Upper lobe of left lung (tissue), 4 donors: ENCODE measurements around the gene TTC39C.

ENCODE experiments used
- POLR2A ChIP-seq, 4 donors: fragments of 450-650 bp; IDR thresholded peaks; one replicate each; pipeline ENCODE4 v1.5.1; 2016 to 2017; ENCODE audit warnings: antibody characterized with exemption in 4 of 4, mild to moderate bottlenecking in 2 of 4
- TF ChIP-seq, protein P1 (sequence below), 6 experiments: fragments of 450-650 bp in 4 of 6; fragments of 200-600 bp in 2 of 6; sonication (generic) in 2 of 6; IDR thresholded peaks; one replicate each; pipeline ENCODE4 v1.5.1; 2016 to 2019; ENCODE audit warnings: antibody characterized with exemption in 6 of 6

DNA sequence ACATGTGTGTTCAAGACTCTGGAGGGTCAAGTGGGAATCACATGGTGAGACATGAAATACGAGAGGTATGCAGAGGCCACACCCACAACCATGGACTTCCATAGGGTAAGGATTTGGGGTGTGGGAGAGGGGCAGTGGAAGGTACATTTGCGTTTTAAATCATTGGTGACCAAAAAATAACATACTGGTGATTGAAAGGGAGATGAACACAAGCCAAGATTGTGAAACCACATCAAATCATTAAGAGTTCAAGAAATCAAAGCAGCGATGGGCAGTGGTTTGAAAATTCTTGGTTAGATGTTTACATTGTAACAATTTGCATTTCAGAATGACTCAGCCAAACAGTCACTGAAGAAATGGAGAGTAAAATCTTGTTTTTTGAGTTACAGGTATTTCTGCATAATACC, 122.4 kb downstream of the TTC39C start:
- no peak for TF ChIP-seq POLR2A (IDR thresholded peaks at IDR 0.05)
- TF ChIP-seq, protein P1, sequence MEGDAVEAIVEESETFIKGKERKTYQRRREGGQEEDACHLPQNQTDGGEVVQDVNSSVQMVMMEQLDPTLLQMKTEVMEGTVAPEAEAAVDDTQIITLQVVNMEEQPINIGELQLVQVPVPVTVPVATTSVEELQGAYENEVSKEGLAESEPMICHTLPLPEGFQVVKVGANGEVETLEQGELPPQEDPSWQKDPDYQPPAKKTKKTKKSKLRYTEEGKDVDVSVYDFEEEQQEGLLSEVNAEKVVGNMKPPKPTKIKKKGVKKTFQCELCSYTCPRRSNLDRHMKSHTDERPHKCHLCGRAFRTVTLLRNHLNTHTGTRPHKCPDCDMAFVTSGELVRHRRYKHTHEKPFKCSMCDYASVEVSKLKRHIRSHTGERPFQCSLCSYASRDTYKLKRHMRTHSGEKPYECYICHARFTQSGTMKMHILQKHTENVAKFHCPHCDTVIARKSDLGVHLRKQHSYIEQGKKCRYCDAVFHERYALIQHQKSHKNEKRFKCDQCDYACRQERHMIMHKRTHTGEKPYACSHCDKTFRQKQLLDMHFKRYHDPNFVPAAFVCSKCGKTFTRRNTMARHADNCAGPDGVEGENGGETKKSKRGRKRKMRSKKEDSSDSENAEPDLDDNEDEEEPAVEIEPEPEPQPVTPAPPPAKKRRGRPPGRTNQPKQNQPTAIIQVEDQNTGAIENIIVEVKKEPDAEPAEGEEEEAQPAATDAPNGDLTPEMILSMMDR (IDR thresholded peaks at IDR 0.05) = no peak
